Hematopoietic multipotent progenitor cell (in vitro differentiated cells): ENCODE results near the gene SERPINH1. TPM values are rescaled to one million over a fixed set of nuclear protein-coding genes. Genes with fewer than 3 reads are reported as not detected.
A peak's percentile ranks its signal among the peaks of the same experiment; 100 is the strongest.

Experiments
- DNase-seq, 3 donors: peaks; one replicate each; pipeline ENCODE4 v3.0.0-alpha.2; 2011 to 2015; ENCODE audit warnings: low read depth in 2 of 3, low spot score in 2 of 3
- total RNA-seq: library from RNA; depleted of rRNA; stranded (reverse); fragments of >200 nt; gene quantifications from one replicate; pipeline ENCODE4 v1.2.3, GENCODE V29; 2012

SERPINH1 gene
- total RNA-seq, 1 donor: 92.4 TPM

DNA sequence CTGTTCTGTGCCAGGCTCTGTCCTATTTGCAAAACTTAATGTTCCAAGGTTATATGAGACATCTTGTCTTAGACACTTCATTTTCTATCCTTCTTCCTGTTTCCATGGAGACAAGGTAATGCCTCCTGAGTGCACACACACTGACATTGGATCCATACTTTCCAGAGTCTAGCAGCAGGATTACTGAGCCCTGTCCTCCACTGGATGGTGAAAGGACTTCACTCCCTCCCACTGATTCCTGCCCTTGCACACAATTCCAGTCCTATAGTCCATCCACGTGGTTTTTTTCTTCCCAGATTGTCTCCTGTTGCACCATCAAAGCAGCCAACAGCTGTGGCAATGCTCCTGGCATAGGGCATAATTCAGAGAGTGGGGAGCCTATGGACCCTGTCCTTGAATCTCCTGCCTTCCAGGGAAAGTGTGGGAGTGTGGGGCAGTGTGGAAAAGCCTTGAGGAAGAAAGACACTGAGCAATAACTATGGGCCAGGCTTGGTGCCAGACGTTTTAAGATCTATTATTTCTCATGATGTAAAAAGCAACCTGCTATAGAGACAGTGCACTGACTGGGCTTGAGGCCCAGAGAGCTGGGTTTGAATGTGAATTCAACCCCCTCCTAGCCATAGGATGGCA lies 31.3 kb downstream of the SERPINH1 start:
- no peak for DNase-seq

GRCh38 chr11:75594211-75594610 lies 32.2 kb downstream of the SERPINH1 start:
- no peak for DNase-seq

DNA sequence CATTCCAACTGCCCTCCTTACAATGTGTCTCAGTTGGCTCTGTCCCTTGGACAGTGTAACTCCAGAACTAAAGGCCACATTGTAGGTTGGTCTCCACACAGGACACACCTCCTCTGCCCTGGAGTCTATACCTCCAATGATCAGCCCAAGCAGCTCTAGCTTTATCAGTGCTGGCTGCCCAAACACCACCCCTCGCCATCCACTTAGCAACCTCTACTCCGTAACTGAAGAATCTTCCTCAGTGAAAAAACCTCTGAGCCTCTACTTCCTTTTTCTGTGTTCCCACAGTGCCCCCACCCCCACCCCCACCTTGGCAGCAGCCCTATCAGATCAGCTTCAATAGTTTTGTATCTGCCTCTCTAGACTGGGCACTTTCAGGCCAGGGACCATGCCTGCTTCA lies 33.4 kb downstream of the SERPINH1 start:
- no peak for DNase-seq

DNA sequence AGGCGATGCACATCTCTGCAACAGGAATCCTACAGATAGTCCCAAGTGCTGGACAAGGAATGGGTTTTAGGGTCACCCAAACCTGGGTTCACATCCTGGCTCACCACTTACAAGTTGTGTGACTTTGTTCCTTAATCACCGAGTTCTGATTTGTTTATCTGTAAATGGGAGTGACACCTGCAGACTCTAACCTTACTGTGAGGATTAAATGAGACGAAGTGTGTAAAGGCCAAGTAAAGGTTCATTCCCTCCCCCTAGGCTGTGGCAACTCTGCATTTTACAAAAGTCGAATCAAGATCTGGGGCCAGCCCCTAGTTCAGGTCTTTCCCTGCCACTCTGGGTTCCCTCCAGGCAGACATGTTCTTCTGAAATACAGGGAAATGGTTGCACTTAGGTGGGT lies 34.9 kb downstream of the SERPINH1 start:
- no peak for DNase-seq

GRCh38 chr11:75597636-75598035 lies 35.6 kb downstream of the SERPINH1 start:
- DNase-seq: peak in 1 of 3 donors; percentile 36

DNA sequence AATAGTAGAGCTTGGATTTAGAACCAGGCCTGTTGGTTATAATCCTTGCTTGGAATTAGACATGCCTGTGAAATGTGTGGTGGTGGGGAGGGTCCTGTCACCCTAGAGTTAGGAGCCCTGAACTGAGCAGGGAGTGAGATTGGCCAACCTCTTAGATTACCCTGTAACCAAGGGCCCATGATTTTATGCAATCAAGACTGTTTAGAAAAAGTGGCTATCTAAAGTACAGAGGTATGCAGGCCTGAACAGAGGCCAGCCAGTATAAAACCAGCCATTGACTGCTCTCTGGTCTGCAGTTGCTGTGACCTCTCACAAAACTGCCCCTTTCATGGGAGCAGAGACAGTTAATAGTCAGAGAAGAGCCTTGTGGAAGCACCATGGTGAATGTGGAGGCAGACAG lies 36.2 kb downstream of the SERPINH1 start:
- no peak for DNase-seq

GRCh38 chr11:75598900-75599299 lies 36.8 kb downstream of the SERPINH1 start:
- no peak for DNase-seq

GRCh38 chr11:75600356-75600755 lies 38.3 kb downstream of the SERPINH1 start:
- DNase-seq: no peak

DNA sequence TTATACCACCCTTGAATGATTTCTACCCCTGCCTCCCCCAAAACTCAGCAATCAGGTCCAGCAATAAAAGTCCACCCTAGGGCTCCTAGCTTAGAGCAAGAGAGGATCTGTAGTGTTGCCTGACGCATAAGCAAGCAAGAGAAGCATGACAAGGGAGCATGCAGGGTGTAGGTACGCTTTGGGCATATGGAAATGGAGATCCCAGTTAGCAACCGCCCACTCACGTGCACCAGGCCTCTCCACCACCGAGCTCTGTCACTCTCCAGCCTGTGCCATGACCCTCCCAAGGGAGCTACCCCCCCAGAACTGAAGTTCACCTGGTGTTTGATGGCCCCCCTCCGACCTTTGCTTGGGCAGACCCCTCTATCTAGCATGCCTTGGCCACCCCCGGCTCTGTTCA lies 39.4 kb downstream of the SERPINH1 start:
- no peak for DNase-seq

DNA sequence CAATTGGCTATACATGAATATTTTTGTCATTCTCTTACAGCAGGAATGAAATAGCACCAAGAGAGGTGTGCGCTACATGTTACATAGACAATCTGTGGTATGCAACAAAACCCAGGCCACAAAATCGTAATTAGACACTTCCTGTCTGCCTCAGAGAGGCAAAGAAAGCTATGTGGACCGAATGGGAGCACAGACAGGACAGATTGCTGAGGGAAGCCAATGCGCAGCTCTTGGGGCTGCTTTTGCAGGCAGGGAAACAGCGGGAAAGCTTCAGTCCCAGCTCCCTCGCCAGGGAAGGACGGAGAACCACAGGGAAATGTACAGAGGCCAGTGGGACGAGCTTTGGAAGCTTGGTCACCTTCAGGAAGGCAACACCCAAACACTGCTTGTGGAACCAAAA lies 40.9 kb downstream of the SERPINH1 start:
- no peak for DNase-seq

DNA sequence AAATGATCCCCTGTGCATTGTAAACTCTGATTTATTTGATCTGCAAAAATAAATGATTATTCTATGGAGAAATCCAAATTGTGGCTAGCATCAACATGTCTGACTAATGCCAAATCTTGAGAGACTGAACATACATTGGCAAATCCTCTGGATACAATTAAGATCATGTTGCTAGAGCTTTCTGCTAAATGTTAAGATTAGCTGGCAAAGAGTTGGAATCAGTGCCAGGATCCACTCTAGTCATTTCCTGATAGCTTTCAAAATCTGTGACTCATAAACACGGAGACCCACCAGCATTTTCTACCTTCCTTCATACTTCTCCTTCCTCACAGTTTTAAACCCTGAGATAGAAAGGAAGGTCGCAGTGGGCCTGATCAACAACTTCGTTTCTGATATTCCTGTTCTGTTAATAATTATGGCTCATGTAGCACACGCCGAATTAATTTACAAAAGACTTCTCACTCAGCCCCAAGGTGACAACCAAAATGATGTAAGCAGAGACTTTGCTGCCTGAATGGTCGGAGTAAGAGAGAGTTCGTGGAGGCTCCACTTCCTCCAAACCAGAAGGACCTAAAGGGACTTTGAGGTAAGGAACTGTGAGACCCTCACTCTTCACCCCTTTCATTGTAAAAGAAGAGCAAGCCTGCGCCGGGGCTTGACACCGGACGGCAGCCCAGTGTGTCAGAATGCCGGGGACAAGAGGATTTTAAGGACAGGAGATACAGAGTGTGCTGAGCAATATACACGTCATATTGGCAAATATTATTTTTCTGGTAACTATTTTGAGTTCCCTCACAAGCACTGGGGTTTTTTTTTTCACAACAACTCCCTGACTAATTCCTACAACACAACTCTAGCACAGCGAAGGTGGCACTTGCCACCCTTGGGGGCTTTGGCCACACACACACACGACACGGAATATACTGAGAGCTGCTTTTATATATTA lies 42.0 kb downstream of the SERPINH1 start:
- DNase-seq: peak in 1 of 3 donors; percentile 10

DNA sequence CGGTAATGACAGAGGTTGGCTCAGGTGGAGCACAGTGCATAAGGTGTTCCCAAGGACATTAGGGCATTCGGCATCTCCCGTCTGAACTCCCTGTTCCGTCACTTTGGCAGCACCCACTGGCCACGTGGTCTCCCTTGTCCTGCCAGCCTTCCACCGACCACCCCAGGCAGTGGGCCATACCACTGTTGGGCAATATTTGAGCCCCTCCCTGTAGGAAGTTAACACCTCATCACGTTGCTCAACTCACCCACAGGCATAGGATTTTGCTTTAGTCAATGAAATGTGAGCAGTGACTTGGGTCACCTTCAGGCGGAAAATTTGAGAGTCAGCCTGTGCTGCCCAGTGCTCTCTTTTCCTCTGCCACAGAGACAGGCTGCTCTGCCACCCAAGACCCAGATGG lies 44.0 kb downstream of the SERPINH1 start:
- DNase-seq: no peak

DNA sequence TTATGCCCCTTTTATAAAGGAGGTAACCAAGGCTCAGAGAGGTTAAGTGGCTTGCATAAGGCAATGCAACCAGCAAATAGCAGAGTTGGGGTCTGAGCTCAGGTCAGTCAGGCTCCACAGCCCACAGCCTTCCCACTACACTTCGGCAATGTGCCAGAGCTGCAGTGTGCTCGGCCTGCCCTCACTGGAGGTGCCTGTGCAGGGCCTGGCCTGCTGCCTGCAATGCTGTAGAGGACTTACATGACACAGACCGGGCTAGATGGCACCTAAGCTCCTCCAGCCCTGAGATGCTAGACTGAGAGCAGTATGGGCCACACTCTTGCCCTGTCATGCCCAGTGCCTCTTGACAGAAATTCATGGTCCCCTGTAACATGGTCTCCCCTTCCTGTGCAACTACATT lies 49.8 kb downstream of the SERPINH1 start:
- no peak for DNase-seq

GRCh38 chr11:75615751-75616150 lies 53.7 kb downstream of the SERPINH1 start:
- no peak for DNase-seq

DNA sequence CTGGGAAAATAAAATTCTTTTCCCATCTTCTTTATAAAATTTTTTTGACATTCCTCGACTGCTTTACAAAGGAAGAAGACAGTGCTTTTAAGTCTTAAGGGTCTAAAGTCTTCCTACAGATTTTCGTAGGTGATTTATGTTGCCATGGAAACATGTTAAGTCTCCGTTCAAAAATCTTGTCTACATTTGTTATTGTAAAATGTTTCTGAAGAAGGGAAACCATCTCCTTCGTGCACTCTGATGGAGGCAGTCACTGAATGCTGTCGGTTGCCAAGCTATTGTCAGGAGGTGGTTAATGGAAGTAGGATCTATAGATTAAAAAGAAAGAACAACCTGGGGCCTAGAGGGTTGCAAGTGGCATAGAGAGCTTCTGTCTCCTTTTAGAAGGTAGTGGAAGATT lies 54.2 kb downstream of the SERPINH1 start:
- DNase-seq: no peak

Other genes with a start within 250 kb of the SERPINH1 start
- 195 TPM for gene ARRB1, start 210.6 kb upstream of the SERPINH1 start, total RNA-seq
- 6,603 TPM for gene RPS3, start 162.7 kb upstream of the SERPINH1 start, total RNA-seq
- 1.6 TPM for gene KLHL35, start 129.1 kb upstream of the SERPINH1 start, total RNA-seq
- 5.7 TPM for gene GDPD5, start 36.3 kb upstream of the SERPINH1 start, total RNA-seq
- gene MAP6, start 106.8 kb downstream of the SERPINH1 start, total RNA-seq: under 0.01 TPM
- gene MOGAT2, start 155.6 kb downstream of the SERPINH1 start, total RNA-seq: under 0.01 TPM
- gene DGAT2, start 206.5 kb downstream of the SERPINH1 start, total RNA-seq: 1.1 TPM